Neural progenitor cell (in vitro differentiated cells): ENCODE measurements around the gene DAPK2. TPM values are rescaled to one million over a fixed set of nuclear protein-coding genes. Genes with fewer than 3 reads are reported as not detected.

ENCODE experiments used
- DNase-seq: peaks from one replicate; pipeline ENCODE4 v3.0.0-alpha.2; 2016; ENCODE audit warnings: low spot score
- H2AFZ ChIP-seq: fragments of 200-600 bp; sonication (generic); replicated peaks from 2 replicates; pipeline ENCODE4 v1.6.1; 2016; ENCODE audit warnings: antibody characterized with exemption
- H3F3A ChIP-seq: fragments of 200-600 bp; sonication (generic); 2 replicates; pipeline ENCODE4 v1.6.1; 2016; ENCODE audit warnings: antibody characterized with exemption, low read depth
- H3K27ac ChIP-seq: fragments of 200-600 bp; sonication (generic); 2 replicates; pipeline ENCODE4 v1.5.1; 2016; ENCODE audit warnings: mild to moderate bottlenecking
- H3K27me3 ChIP-seq: fragments of 200-600 bp; sonication (generic); 2 replicates; pipeline ENCODE4 v1.6.1; 2016; ENCODE audit warnings: mild to moderate bottlenecking, moderate library complexity
- H3K36me3 ChIP-seq: fragments of 200-600 bp; sonication (generic); 2 replicates; pipeline ENCODE4 v1.5.1; 2016
- H3K4me1 ChIP-seq: fragments of 200-600 bp; sonication (generic); 2 replicates; pipeline ENCODE4 v1.6.1; 2016; ENCODE audit warnings: mixed run types
- H3K4me2 ChIP-seq: fragments of 200-600 bp; sonication (generic); 2 replicates; pipeline ENCODE4 v1.6.1; 2016
- H3K4me3 ChIP-seq: fragments of 200-600 bp; sonication (generic); 2 replicates; pipeline ENCODE4 v1.5.1; 2016
- H3K79me2 ChIP-seq: fragments of 200-600 bp; sonication (generic); 2 replicates; pipeline ENCODE4 v1.6.1; 2016; ENCODE audit warnings: low read depth
- H3K9ac ChIP-seq: fragments of 200-600 bp; sonication (generic); 2 replicates; pipeline ENCODE4 v1.6.1; 2016
- H3K9me3 ChIP-seq: fragments of 200-600 bp; sonication (generic); 2 replicates; pipeline ENCODE4 v1.5.1; 2016; ENCODE audit warnings: low read depth
- H4K20me1 ChIP-seq: fragments of 200-600 bp; sonication (generic); 2 replicates; pipeline ENCODE4 v1.6.1; 2016; ENCODE audit warnings: low read depth
- H3K27ac Mint-ChIP-seq: 3 replicates; pipeline ENCODE4 v1.8.0; 2021; ENCODE audit warnings: mixed read lengths
- H3K27me3 Mint-ChIP-seq: 2 replicates; pipeline ENCODE4 v1.8.0; 2022; ENCODE audit warnings: low read depth, mild to moderate bottlenecking, inconsistent platforms, moderate library complexity, mixed read lengths; ENCODE audit not compliant: insufficient read depth
- H3K36me3 Mint-ChIP-seq: 3 replicates; pipeline ENCODE4 v1.8.0; 2021; ENCODE audit warnings: mixed read lengths
- H3K4me1 Mint-ChIP-seq: 3 replicates; pipeline ENCODE4 v1.8.0; 2021; ENCODE audit warnings: mixed read lengths
- H3K4me3 Mint-ChIP-seq: 3 replicates; pipeline ENCODE4 v1.8.0; 2021; ENCODE audit warnings: mild to moderate bottlenecking, moderate library complexity, mixed read lengths
- H3K9me3 Mint-ChIP-seq: 3 replicates; pipeline ENCODE4 v1.8.0; 2020; ENCODE audit warnings: mixed read lengths
- CTCF ChIP-seq: fragments of 200-600 bp; sonication (generic); IDR thresholded peaks from 2 replicates; pipeline ENCODE4 v1.5.1; 2017; ENCODE audit warnings: antibody characterized with exemption, mild to moderate bottlenecking
- EZH2 ChIP-seq: fragments of 200-600 bp; sonication (generic); IDR thresholded peaks from 2 replicates; pipeline ENCODE4 v1.6.1; 2017; ENCODE audit warnings: antibody characterized with exemption, mild to moderate bottlenecking, moderate library complexity
- EZH2phosphoT487 ChIP-seq: fragments of 200-600 bp; sonication (generic); IDR thresholded peaks from 2 replicates; pipeline ENCODE4 v1.6.1; 2017; ENCODE audit warnings: antibody characterized with exemption
- total RNA-seq: library from RNA; depleted of rRNA; stranded (reverse); fragments of >200 nt; gene quantifications from 2 replicates; pipeline ENCODE4 v1.2.3, GENCODE V29; 2015; ENCODE audit warnings: low replicate concordance

The DAPK2 gene
- total RNA-seq, 1 donor from 2014 or later, result 5.4 TPM

GRCh38 chr15:64004587-64004986, 41.7 kb downstream of the DAPK2 start:
- TF ChIP-seq EZH2phosphoT487, result no peak
- TF ChIP-seq CTCF, result no peak
- no peak for TF ChIP-seq EZH2

GRCh38 chr15:64004056-64004455, 42.2 kb downstream of the DAPK2 start:
- peaks cover 4% of the 10 kb centered on the region for H3K27me3 Mint-ChIP-seq
- no peaks in the 10 kb centered on the region for H3K36me3 ChIP-seq
- no peak for DNase-seq
- no peak overlapping the region for H3K4me2 ChIP-seq
- no peak overlapping the region for H3K9ac ChIP-seq
- peaks cover 11% of the 10 kb centered on the region for H3K4me1 Mint-ChIP-seq
- H3K9me3 ChIP-seq, result no peaks in the 10 kb centered on the region
- H3K27ac Mint-ChIP-seq, result no peak overlapping the region
- no peaks in the 10 kb centered on the region for H3K36me3 Mint-ChIP-seq
- H4K20me1 ChIP-seq, result no peaks in the 10 kb centered on the region
- H3K9me3 Mint-ChIP-seq, result no peaks in the 10 kb centered on the region
- H3F3A ChIP-seq, result no peaks in the 10 kb centered on the region
- H3K79me2 ChIP-seq, result no peaks in the 10 kb centered on the region
- no peaks in the 10 kb centered on the region for H3K27me3 ChIP-seq
- no peaks in the 10 kb centered on the region for H3K4me1 ChIP-seq
- TF ChIP-seq EZH2phosphoT487 (no peak), EZH2 (no peak), CTCF (no peak)
- H3K4me3 Mint-ChIP-seq, result no peak overlapping the region
- no peak overlapping the region for H2AFZ ChIP-seq
- H3K4me3 ChIP-seq, result no peak overlapping the region
- H3K27ac ChIP-seq, result no peak overlapping the region

More at GRCh38 chr15:64004587-64004986, 41.7 kb downstream of the DAPK2 start:
- H3K9ac ChIP-seq, result no peak overlapping the region
- no peaks in the 10 kb centered on the region for H3K36me3 ChIP-seq
- no peak overlapping the region for H3K4me3 Mint-ChIP-seq
- no peaks in the 10 kb centered on the region for H3K9me3 ChIP-seq
- H3K4me2 ChIP-seq, result no peak overlapping the region
- H3K27ac Mint-ChIP-seq, result no peak overlapping the region
- H3K27ac ChIP-seq, result no peak overlapping the region
- no peaks in the 10 kb centered on the region for H4K20me1 ChIP-seq
- H3K4me1 ChIP-seq, result peaks cover under 1% of the 10 kb centered on the region
- DNase-seq, result no peak
- H3K4me3 ChIP-seq, result no peak overlapping the region
- H3F3A ChIP-seq, result no peaks in the 10 kb centered on the region
- H2AFZ ChIP-seq, result no peak overlapping the region
- no peaks in the 10 kb centered on the region for H3K27me3 ChIP-seq
- H3K4me1 Mint-ChIP-seq, result peaks cover 5% of the 10 kb centered on the region
- H3K36me3 Mint-ChIP-seq, result no peaks in the 10 kb centered on the region
- H3K9me3 Mint-ChIP-seq, result no peaks in the 10 kb centered on the region
- H3K27me3 Mint-ChIP-seq, result peaks cover 4% of the 10 kb centered on the region
- no peaks in the 10 kb centered on the region for H3K79me2 ChIP-seq

- Histone ChIP-seq H3K4me2 (no peak overlapping the region), H2AFZ (no peak overlapping the region), H3K79me2 (no peaks in the 10 kb centered on the region), H3K27ac (no peak overlapping the region), H3K27me3 (no peaks in the 10 kb centered on the region), H3K4me3 (no peak overlapping the region), H3K9ac (no peak overlapping the region), H3F3A (no peaks in the 10 kb centered on the region), H3K36me3 (no peaks in the 10 kb centered on the region), H4K20me1 (no peaks in the 10 kb centered on the region), H3K9me3 (no peaks in the 10 kb centered on the region), H3K4me1 (no peaks in the 10 kb centered on the region)
- Mint-ChIP-seq H3K27ac (no peak overlapping the region), H3K36me3 (no peaks in the 10 kb centered on the region), H3K4me3 (no peak overlapping the region), H3K9me3 (no peaks in the 10 kb centered on the region), H3K27me3 (peaks cover 4% of the 10 kb centered on the region), H3K4me1 (peaks cover 16% of the 10 kb centered on the region)
- no peak for DNase-seq
- TF ChIP-seq EZH2 (no peak), CTCF (no peak), EZH2phosphoT487 (no peak)
Measured at GRCh38 chr15:64003182-64003581, 43.1 kb downstream of the DAPK2 start.
